HG02981 (cell line): Measurements from ENCODE around the gene CPXM2.

ENCODE experiments used
- ATAC-seq: cut with Tn5 transposase; IDR thresholded peaks from one replicate; pipeline ENCODE4 v1.9.1; 2021; ENCODE audit warnings: mild to moderate bottlenecking, moderate library complexity; ENCODE audit not compliant: unreplicated experiment

The CPXM2 gene

GRCh38 chr10:123878666-123879303 is 12.8 kb downstream of the CPXM2 start:
- ATAC-seq: no peak

DNA sequence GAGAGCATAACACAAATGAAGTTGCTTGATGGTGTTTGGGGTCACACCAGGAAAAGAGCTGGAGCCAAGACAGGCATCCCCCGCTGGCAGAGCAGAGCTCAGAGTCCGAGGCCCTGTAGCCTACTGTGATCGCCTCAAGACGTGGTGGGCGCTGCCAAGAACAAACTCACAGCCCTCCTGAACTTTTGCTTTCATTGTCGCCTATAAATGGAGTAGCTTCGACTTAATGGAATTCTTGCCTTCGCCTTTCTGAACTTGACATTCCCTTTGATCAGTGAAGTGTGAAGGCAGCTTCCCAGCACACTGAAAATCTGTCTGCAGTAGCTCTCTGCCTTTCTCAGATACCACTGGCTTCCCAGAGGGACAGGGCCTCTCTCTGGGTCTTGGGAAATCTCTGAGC is 21.3 kb downstream of the CPXM2 start:
- no peak for ATAC-seq

- ATAC-seq: no peak
Measured at GRCh38 chr10:123869020-123869414, 22.6 kb downstream of the CPXM2 start.

DNA sequence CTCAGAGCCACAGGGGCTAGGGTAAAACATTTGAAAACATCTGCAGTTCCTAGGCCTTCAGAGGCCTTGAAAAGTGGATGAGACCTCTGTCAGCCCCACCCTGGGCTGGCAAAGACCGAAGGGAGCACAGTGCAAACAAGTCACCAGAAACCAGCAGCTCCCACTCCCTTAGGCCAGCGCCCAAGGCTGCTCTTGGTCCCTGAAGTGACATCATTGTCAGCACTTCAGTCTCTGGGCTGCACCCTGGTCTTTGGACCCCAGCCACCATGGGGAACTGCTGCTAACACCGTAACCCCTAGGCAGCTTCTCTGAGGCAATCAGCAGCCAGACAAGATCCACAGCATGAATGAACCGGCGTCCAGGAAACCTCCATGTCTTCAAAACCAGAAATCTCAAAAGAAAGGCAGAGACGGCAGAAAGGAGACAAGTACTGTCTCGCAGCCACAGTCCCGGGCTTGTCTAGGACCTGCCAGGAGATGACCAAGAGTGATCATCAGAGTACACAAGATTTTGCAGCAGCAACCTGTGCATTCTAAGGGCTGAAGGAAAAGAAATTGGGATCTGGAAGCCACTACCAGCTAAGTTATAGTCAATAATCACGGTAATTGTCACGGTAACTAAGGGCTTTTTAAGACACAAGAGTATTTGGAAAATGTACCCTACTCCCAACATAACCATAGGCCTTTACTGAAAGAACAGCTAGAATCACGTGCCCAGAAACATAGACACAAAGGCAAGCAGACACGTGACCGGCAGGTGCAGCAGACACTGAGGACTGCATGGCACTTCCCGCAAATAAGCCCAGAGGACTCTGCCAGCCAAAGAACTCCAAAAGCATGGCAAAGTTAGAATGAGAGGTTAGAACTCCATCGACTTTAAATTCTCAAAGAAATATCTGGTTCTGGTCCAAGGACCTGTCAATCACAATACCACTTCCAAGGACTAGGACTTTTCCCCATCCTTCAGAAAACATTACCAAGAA is 23.3 kb downstream of the CPXM2 start:
- ATAC-seq: no peak

GRCh38 chr10:123865880-123866279 is 25.7 kb downstream of the CPXM2 start:
- ATAC-seq: no peak

GRCh38 chr10:123865350-123865749 is 26.3 kb downstream of the CPXM2 start:
- ATAC-seq: no peak

- ATAC-seq: no peak
Measured at GRCh38 chr10:123864923-123865322, 26.7 kb downstream of the CPXM2 start.

GRCh38 chr10:123863721-123864482 is 27.7 kb downstream of the CPXM2 start:
- no peak for ATAC-seq

- ATAC-seq: no peak
Measured at GRCh38 chr10:123863183-123863575, 28.4 kb downstream of the CPXM2 start.

DNA sequence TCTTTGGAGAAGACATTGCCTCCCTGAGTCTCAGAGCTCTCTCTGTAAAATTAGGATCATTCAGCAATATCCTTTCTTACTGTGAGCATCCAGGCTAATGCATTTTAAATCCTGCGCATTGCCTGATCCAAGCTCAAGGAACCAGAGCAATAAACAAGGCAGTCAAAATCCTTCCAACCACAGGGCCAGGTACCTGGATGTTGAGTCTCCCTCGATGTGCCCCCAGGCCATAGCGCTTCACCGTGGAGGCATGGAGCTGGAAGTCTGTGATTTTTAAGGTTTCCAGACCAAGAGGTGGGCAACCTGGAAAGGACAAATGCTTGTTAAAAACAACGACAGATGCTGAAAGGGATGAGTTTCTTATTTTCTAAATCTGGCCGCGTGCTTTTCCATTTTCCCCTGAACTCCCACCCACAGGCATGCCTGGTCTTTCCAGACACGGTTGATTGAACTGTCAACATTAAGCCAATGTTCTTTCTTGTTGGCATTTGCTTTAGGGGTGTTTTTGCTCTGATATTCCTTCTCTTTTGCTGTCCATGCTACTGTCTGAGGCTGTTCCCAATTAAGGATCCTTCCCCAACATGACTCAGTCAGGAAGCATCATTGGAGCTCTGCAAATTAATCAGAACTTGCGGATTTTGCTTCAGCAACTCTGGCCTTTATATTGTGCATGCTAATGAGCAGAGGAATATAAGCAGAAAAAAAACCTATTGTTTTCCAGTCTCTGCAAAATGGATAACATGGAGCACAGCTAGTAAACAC is 29.0 kb downstream of the CPXM2 start:
- ATAC-seq: no peak

DNA sequence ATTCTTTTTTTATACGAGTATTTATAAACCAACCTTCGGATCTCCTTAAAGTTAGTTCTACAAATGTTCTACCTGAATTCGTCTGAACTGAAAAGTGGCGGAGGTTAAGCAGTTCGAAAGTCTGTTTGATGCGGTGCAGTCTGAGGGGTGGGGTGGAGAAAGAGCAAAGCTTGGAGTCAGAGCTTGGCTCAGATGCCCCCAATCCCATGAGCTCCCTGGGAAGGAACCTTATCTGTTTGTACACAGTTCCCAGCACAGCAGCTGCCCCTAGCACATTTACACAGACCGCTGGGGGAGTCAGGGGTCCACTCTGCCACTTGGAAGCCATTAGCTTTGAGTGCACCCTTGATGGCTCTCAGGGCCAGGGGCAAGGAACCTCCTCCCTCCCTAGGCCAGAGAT is 30.8 kb downstream of the CPXM2 start:
- no peak for ATAC-seq

DNA sequence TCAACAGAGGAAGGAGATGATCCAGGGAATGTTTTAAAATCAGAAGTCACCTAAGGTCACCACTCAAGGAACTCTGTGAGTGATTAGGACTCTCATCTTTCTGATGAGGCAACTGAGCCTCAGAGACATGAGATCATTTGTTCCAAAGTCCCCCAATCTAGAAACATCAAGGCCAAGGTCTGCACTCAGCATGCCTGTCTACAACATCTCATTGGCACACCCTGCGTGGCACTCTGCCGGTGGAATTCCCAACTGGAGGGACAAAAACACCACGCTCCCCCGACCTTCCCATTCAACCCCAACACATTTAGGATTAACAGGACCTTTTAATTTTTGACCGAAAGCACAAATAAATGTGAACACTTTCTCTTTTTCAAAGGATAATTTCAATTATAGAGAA is 31.4 kb downstream of the CPXM2 start:
- no peak for ATAC-seq

DNA sequence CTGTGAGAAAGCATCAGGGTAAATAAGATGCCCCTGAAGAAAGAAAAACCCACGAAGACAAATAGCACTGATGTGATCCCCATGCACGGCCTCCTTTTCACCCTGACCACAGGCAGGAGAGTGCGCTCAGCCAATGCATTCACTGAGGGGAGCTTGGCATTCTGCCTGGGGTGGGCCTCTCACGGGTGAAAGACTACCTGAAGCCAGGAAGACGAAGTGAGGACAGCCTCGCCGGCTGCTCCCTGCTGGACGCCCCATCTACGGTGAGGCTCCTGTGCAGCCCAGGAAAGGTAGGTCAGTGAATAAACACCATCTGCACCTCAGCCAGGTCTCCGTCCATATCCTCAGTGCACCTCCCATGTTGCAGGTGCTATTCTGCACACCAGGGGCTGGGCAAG is 32.0 kb downstream of the CPXM2 start:
- ATAC-seq: no peak

- no peak for ATAC-seq
Measured at GRCh38 chr10:123858907-123859652, 32.5 kb downstream of the CPXM2 start.

DNA sequence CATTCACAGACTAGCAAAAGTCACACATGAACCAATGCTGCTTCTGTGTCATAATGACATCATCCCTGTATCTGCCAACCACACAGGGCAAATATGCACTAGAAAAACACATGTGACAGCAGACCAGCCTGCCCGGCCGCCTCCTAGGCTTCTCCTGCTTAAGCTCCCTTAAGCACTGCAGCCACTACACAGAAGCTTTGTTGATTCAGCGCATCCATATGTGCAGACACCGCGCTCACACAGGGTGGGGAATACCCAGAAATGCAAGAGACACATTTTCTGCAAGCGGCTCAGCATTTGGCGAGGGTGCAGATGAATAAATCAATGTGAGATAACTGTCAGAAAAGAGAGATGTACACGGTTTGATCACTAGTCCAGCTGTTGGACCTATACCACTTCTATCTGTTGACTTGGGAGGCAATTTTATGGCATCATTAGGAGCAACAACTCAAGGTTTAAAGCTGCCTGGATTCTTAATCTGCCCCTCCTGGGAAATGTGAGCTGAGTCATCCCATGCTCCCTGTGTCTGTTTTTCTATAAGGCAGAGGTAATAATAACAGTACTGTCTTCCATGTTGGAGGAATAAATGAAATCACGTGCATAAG is 33.4 kb downstream of the CPXM2 start:
- ATAC-seq: no peak

- no peak for ATAC-seq
Measured at GRCh38 chr10:123857616-123858015, 34.0 kb downstream of the CPXM2 start.

DNA sequence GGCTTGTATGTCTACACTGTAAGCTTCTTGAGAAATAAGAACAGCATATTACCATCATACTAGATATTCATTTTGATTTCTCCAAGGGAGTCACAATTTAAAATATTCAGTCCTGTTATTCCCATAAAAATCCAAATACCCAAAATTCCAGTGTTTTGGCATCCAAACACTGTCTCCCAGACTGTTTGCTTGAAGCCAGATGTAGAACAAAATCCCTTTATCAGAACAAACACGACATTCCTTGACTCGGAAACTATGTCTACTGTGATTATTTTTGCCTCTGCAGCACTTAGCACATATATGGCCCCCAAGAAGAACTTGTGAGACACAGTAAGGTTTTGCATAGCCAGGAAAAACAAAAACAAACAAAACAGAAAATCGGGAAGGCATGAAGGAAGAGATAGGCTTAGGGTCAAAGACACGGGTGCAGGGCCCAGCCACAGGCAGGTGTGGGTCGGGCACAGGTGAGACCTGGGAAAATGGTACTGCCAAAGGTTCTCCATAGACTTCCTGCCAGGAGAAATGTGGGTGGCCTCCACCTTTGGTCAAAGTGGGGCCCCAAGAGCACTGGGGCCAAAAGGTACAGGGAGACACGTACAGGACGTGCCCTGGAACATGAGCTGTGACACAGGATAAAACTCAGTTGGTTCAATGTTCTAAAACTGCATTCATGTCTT is 36.5 kb downstream of the CPXM2 start:
- ATAC-seq: no peak

- ATAC-seq: no peak
Measured at GRCh38 chr10:123854498-123854897, 37.1 kb downstream of the CPXM2 start.

- no peak for ATAC-seq
Measured at GRCh38 chr10:123854003-123854402, 37.6 kb downstream of the CPXM2 start.
